ENCODE results near the gene MBNL2. TPM values are rescaled to one million over a fixed set of nuclear protein-coding genes. Genes with fewer than 3 reads are reported as not detected.
A peak's percentile ranks its signal among the peaks of the same experiment; 100 is the strongest.

Gene MBNL2
- total RNA-seq, 4 donors from 2014 or later = 113 to 129 (median 118) TPM

DNA sequence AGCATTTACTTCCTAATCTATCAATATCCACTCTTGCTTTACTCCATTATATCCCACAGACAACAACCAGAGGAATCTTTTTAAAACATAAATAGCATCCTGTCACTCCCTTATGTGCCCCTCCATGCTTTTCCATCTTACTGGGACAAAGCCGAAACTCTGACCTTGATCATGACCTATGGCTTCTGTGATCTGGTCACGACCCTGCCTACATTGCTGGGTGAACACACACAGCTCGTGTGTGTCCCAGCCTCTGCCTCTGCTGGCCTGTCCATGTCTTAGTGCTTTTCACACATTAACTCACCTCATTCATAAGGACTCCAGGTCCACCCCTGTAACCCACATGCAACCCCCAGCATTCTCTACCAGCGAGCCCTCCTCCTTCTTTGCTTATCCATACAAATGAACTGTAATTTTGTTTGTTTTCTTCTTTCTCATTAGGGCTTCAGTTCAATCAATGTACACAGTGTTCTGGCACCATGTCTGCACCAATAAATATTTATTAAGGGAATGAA, 115.9 kb downstream of the MBNL2 start:
- Histone ChIP-seq H3K4me1 (peaks cover 17 to 82% (median 23%) of the 10 kb centered on the region in 3 donors), H3K4me3 (no peak overlapping the region), H3K36me3 (peaks cover 0 to 23% of the 10 kb centered on the region in 2 donors), H3K9me3 (no peaks in the 10 kb centered on the region), H3K27me3 (no peaks in the 10 kb centered on the region), H3K27ac (peak overlapping the region in 3 of 4 donors; percentile 83 to 90 (median 86))
- TF ChIP-seq CTCF (IDR thresholded peaks at IDR 0.05) = no peak
- TF ChIP-seq POLR2A (IDR thresholded peaks at IDR 0.05) = no peak
- no peak for TF ChIP-seq EP300 (IDR thresholded peaks at IDR 0.05)
- no peak for TF ChIP-seq POLR2AphosphoS5 (IDR thresholded peaks at IDR 0.05)
- WGBS, 2 donors (ENCODE audit: low coverage in 1 of 2) = 74 to 75% methylated on average over 4 of the region's 4 CpGs
- no peak for ATAC-seq

GRCh38 chr13:97338571-97338970, 116.4 kb downstream of the MBNL2 start:
- ATAC-seq = no peak
- H3K4me3 ChIP-seq = no peak overlapping the region
- H3K27me3 ChIP-seq = no peaks in the 10 kb centered on the region
- H3K27ac ChIP-seq = peak overlapping the region in 3 of 4 donors; percentile 83 to 90 (median 86)
- TF ChIP-seq POLR2AphosphoS5 (IDR thresholded peaks at IDR 0.05) (peak; percentile 34), CTCF (IDR thresholded peaks at IDR 0.05) (no peak)
- H3K36me3 ChIP-seq = peaks cover 0 to 29% of the 10 kb centered on the region in 2 donors
- no peaks in the 10 kb centered on the region for H3K9me3 ChIP-seq
- peaks cover 17 to 76% (median 23%) of the 10 kb centered on the region in 3 donors for H3K4me1 ChIP-seq
- WGBS, 2 donors (ENCODE audit: low coverage in 1 of 2) = 79 to 86% methylated on average over 3 to 13 of the region's 16 CpGs

GRCh38 chr13:97339019-97339987, 117.2 kb downstream of the MBNL2 start:
- no peaks in the 10 kb centered on the region for H3K9me3 ChIP-seq
- H3K27me3 ChIP-seq = no peaks in the 10 kb centered on the region
- WGBS, 2 donors (ENCODE audit: low coverage in 1 of 2) = 16 to 22% methylated on average over 12 to 17 of the region's 21 CpGs
- TF ChIP-seq POLR2AphosphoS5 (IDR thresholded peaks at IDR 0.05) = peak; percentile 83
- no peak for TF ChIP-seq EP300 (IDR thresholded peaks at IDR 0.05)
- peak overlapping the region; percentile 80 to 90 (median 84) for H3K27ac ChIP-seq
- H3K4me3 ChIP-seq = peak overlapping the region in 1 of 2 donors; percentile 14
- H3K4me1 ChIP-seq = peaks cover 17 to 79% (median 23%) of the 10 kb centered on the region in 3 donors
- ATAC-seq = peak; percentile 93
- H3K36me3 ChIP-seq = peaks cover 0 to 32% of the 10 kb centered on the region in 2 donors

DNA sequence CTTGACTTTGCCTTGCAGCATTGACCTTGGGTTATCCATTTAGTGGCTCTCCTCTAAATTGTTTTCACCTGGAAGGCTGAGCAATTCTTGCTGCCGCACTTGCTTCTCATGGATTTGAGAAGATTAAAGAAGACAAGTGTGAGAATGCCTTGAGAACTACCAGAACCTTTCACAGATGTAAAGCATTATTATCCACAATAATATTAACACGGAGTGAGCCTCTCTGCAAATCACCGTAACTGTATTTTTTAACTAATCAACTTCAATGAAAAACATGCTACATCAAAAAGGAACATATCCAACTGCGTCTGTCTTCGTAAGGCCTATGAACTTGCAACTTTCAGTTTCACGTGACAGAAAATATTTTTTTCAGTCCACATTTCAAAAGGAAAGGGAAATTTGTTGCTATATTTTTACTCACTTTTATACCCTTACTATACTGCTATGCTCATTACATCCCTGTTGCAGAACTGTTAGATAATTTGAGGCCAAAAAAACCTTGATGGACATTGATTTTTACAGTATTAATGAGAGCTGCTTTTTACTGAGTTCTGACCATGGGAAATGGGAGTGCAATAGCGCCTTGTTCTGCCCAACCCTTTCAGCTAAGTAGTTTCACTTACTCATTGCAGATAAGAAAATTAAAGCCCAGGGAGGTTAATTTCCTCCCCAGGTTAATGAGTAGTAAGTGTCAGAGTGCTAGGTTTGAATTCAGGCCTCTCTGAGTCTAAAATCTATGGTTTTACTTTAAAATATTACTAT, 118.0 kb downstream of the MBNL2 start:
- peak overlapping the region in 1 of 2 donors; percentile 14 for H3K4me3 ChIP-seq

More for the DNA sequence above, 118.0 kb downstream of the MBNL2 start:
- Histone ChIP-seq H3K9me3 (no peaks in the 10 kb centered on the region), H3K27ac (peak overlapping the region; percentile 80 to 90 (median 84)), H3K4me1 (peaks cover 21 to 79% (median 24%) of the 10 kb centered on the region in 3 donors), H3K27me3 (no peaks in the 10 kb centered on the region), H3K36me3 (peaks cover 0 to 26% of the 10 kb centered on the region in 2 donors)
- ATAC-seq = no peak
- TF ChIP-seq POLR2A (IDR thresholded peaks at IDR 0.05) = no peak
- no peak for TF ChIP-seq EP300 (IDR thresholded peaks at IDR 0.05)
- no peak for TF ChIP-seq CTCF (IDR thresholded peaks at IDR 0.05)
- TF ChIP-seq POLR2AphosphoS5 (IDR thresholded peaks at IDR 0.05) = peak; percentile 12
- WGBS, 2 donors (ENCODE audit: low coverage in 1 of 2) = 31 to 41% methylated on average over 7 of the region's 7 CpGs
